Natural killer cell (primary cell): Measurements from ENCODE around the gene DGKH. TPM values are rescaled to one million over a fixed set of nuclear protein-coding genes. Genes with fewer than 3 reads are reported as not detected.

Experiments used
- ATAC-seq, 3 donors: fragments of 150-1000 bp in 2 of 3; fragments of 200-7000 bp in 1 of 3; cut with Tn5 transposase; 1 replicate in 1 of 3; 2 replicates in 2 of 3; pipeline ENCODE4 v1.10.0; 2021; ENCODE audit warnings: mild to moderate bottlenecking in 2 of 3, moderate library complexity in 2 of 3
- DNase-seq, 2 donors: peaks; one replicate each; pipeline versions ENCODE4 v3.0.0 to v3.0.0-alpha.2; 2013 to 2021; ENCODE audit warnings: mixed read lengths in 1 of 2
- H3K27ac ChIP-seq: one replicate; pipeline ENCODE4 v1.5.1; 2013; ENCODE audit warnings: mild to moderate bottlenecking, low read length
- H3K27me3 ChIP-seq: one replicate; pipeline ENCODE4 v1.6.1; 2013; ENCODE audit warnings: low read length; ENCODE audit not compliant: control insufficient read depth, insufficient read depth
- H3K36me3 ChIP-seq: one replicate; pipeline ENCODE4 v1.6.1; 2013; ENCODE audit warnings: low read length; ENCODE audit not compliant: control insufficient read depth, insufficient read depth
- H3K4me1 ChIP-seq: one replicate; pipeline ENCODE4 v1.6.1; 2013; ENCODE audit warnings: low read length; ENCODE audit not compliant: control insufficient read depth, insufficient read depth
- H3K4me3 ChIP-seq: one replicate; pipeline ENCODE4 v1.5.1; 2013; ENCODE audit warnings: low read length
- H3K9me3 ChIP-seq: one replicate; pipeline ENCODE4 v1.6.1; 2013; ENCODE audit warnings: low read length; ENCODE audit not compliant: control insufficient read depth, insufficient read depth
- H3K27ac Mint-ChIP-seq, 2 donors: one replicate each; pipeline ENCODE4 v1.8.0; 2022; ENCODE audit warnings: mild to moderate bottlenecking in 2 of 2, mixed read lengths in 2 of 2, moderate library complexity in 1 of 2
- H3K27me3 Mint-ChIP-seq, 2 donors: one replicate each; pipeline ENCODE4 v1.8.0; 2022; ENCODE audit warnings: low read depth in 2 of 2, mixed read lengths in 2 of 2
- H3K36me3 Mint-ChIP-seq: one replicate; pipeline ENCODE4 v1.8.0; 2022; ENCODE audit warnings: mixed read lengths
- H3K4me1 Mint-ChIP-seq, 2 donors: one replicate each; pipeline ENCODE4 v1.8.0; 2022; ENCODE audit warnings: mixed read lengths in 2 of 2
- H3K4me3 Mint-ChIP-seq: one replicate; pipeline ENCODE4 v1.8.0; 2022; ENCODE audit warnings: mild to moderate bottlenecking, moderate library complexity, mixed read lengths
- H3K9me3 Mint-ChIP-seq, 2 donors: one replicate each; pipeline ENCODE4 v1.8.0; 2022; ENCODE audit warnings: mixed read lengths in 2 of 2
- WGBS: methylation state at CpG from one replicate; pipeline ENCODE4 v1.1.7; 2013; ENCODE audit warnings: missing lambda C conversion rate; ENCODE audit not compliant: insufficient coverage; 5-methylcytosine and 5-hydroxymethylcytosine counted together
- intact Hi-C: fragments of 100-400 bp; cut with micrococcal nuclease; formaldehyde crosslinking; loops from one replicate; pipeline ENCODE4 v1.14.2; 2022
- total RNA-seq, 4 donors: library from RNA; stranded (reverse); fragments of 120-200 nt in 1 of 4; gene quantifications; one replicate each; pipeline versions ENCODE4 v1.2.3 to v1.2.4, GENCODE V29; 2013 to 2022
- TF ChIP-seq, protein P1 (sequence below): fragments of 200-600 bp; IDR thresholded peaks from one replicate; pipeline ENCODE4 v1.8.0; 2022; ENCODE audit warnings: antibody characterized with exemption

Gene DGKH
- total RNA-seq, 3 donors from 2014 or later (not counting 1 experiment from before 2014, with no cell fraction given), result 1.1 to 3.4 (median 1.2) TPM

- H3K4me1 ChIP-seq, result peaks cover 9% of the 10 kb centered on the region
- WGBS, result 93% methylated on average over 7 of the region's 10 CpGs
- no peak overlapping the region for H3K4me3 ChIP-seq
Observed at GRCh38 chr13:42274386-42275097, 226.1 kb downstream of the DGKH start.

DNA sequence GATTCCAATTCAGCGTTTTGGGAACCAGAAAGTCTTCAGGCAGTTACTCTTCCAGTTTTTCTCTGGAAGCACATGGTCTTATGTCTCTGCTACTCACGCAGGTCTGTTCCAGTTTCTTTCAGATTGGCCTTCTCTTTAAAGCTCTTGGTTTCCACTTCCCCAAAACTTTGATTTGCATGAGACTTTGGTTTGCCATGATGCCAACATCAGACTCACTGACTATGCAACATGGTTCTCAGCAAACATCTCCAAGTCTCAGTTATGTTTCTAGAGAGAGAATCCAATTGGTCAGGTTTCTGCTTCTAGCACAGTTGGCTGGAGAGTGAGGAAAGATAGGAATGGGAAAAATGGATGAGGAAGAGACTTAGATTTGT, 226.6 kb downstream of the DGKH start:
- Histone ChIP-seq H3K27ac (peak overlapping the region; percentile 20), H3K4me1 (peaks cover 9% of the 10 kb centered on the region), H3K27me3 (no peaks in the 10 kb centered on the region), H3K4me3 (no peak overlapping the region), H3K9me3 (no peaks in the 10 kb centered on the region), H3K36me3 (no peaks in the 10 kb centered on the region)
- H3K4me1 Mint-ChIP-seq, result peaks cover 50 to 55% of the 10 kb centered on the region in 2 donors
- no peaks in the 10 kb centered on the region for H3K27me3 Mint-ChIP-seq
- H3K4me3 Mint-ChIP-seq, result no peak overlapping the region
- TF ChIP-seq, protein P1, sequence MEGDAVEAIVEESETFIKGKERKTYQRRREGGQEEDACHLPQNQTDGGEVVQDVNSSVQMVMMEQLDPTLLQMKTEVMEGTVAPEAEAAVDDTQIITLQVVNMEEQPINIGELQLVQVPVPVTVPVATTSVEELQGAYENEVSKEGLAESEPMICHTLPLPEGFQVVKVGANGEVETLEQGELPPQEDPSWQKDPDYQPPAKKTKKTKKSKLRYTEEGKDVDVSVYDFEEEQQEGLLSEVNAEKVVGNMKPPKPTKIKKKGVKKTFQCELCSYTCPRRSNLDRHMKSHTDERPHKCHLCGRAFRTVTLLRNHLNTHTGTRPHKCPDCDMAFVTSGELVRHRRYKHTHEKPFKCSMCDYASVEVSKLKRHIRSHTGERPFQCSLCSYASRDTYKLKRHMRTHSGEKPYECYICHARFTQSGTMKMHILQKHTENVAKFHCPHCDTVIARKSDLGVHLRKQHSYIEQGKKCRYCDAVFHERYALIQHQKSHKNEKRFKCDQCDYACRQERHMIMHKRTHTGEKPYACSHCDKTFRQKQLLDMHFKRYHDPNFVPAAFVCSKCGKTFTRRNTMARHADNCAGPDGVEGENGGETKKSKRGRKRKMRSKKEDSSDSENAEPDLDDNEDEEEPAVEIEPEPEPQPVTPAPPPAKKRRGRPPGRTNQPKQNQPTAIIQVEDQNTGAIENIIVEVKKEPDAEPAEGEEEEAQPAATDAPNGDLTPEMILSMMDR, result no peak
- intact Hi-C loops, result no loop called here
- ATAC-seq (no peak), DNase-seq (peak in 1 of 2 donors; percentile 25)
- WGBS, result 70% methylated on average over 2 of the region's 2 CpGs
- no peaks in the 10 kb centered on the region for H3K36me3 Mint-ChIP-seq
- peak overlapping the region in 1 of 2 donors; percentile 57 for H3K27ac Mint-ChIP-seq
- no peaks in the 10 kb centered on the region for H3K9me3 Mint-ChIP-seq

More at GRCh38 chr13:42274386-42275097, 226.1 kb downstream of the DGKH start:
- Mint-ChIP-seq H3K9me3 (no peaks in the 10 kb centered on the region), H3K27ac (peak overlapping the region; percentile 57 to 95), H3K36me3 (no peaks in the 10 kb centered on the region), H3K4me1 (peaks cover 50 to 55% of the 10 kb centered on the region in 2 donors), H3K27me3 (no peaks in the 10 kb centered on the region), H3K4me3 (no peak overlapping the region)
- Histone ChIP-seq H3K27ac (peak overlapping the region; percentile 20), H3K9me3 (no peaks in the 10 kb centered on the region), H3K36me3 (no peaks in the 10 kb centered on the region), H3K27me3 (no peaks in the 10 kb centered on the region)
- TF ChIP-seq, protein P1, result no peak
- DNase-seq (no peak), ATAC-seq (no peak)
- intact Hi-C loops, result loop anchor here (5.0 kb wide), 1 partner anchor 103 kb away; no protein-coding TSS in a partner anchor

DNA sequence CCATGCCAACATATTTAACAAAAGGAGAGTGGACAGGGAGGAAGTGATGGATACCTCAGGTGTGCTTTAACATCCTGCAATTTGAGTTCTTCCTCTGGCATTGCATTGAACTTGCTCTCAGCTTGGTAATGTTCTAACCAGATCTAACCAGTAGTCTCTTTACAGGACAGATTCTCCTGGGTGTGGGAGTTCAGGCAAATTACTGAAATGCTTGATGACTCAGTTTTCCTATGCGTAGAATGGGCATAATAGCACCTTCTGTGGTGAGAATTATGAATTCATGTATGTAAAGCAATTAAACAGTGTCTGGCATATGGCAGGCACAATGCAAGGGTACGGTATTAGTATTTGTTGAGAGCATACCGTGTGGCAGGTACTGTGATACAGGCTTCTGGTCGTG, 227.1 kb downstream of the DGKH start:
- Mint-ChIP-seq H3K4me3 (no peak overlapping the region), H3K27me3 (no peaks in the 10 kb centered on the region), H3K27ac (no peak overlapping the region), H3K36me3 (no peaks in the 10 kb centered on the region), H3K9me3 (no peaks in the 10 kb centered on the region), H3K4me1 (peaks cover 45 to 50% of the 10 kb centered on the region in 2 donors)
- no peak overlapping the region for H3K4me3 ChIP-seq
- DNase-seq (peak in 1 of 2 donors; percentile 16), ATAC-seq (no peak)
- WGBS, result 90% methylated on average over 4 of the region's 4 CpGs
- no peaks in the 10 kb centered on the region for H3K36me3 ChIP-seq
- H3K4me1 ChIP-seq, result peaks cover 9% of the 10 kb centered on the region
- intact Hi-C loops, result no loop called here
- no peak overlapping the region for H3K27ac ChIP-seq
- no peaks in the 10 kb centered on the region for H3K9me3 ChIP-seq
- TF ChIP-seq, protein P1, result no peak
- H3K27me3 ChIP-seq, result no peaks in the 10 kb centered on the region
